ENCODE measurements around the gene RNF126.
"Not testable (repeated sequence)": the region's sequence is repeated elsewhere in the genome, so short reads cannot be mapped to it uniquely, and the experiment has no call there.

RNF126 gene

DNA sequence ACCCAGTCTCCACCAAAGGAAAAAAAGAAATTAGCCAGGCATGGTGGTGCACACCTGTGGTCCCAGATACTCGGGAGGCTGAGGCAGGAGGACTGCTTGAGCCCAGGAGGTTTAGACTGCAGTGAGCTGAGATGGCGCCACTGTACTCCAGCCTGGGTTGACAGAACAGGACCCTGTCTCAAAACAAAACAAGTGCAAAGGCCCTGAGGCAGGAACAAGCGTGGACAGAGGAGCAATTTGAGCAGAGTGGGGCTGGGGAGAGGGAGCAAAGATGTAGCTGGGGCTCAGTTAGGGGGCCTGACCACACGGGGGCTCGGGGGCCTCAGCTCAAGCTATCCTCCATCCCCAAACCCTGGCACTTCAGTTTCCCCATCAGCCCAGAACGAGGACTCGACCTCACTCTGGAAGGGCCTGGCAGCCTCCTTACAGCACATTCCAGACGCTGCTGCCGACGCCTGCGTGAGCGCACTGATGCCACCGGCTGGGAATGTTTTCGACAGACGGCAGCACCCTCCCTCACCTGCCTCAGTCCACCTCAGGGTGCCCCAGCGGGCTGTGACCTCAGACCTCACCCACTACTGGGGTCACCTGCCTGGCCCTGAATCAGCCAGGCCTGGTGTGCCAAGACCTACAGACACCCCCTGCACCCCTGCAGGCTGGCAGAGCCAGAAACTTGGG is 27.9 kb downstream of the RNF126 start:
- DNase-seq (ENCODE audit: extremely low spot score): no peak
- POLR2A ChIA-PET: no interaction called here
- no peak for TF ChIP-seq CTCF (IDR thresholded peaks at IDR 0.05; ENCODE audit: control extremely low read depth, extremely low read depth, low read depth, missing control alignments)
- CTCF ChIA-PET: no interaction called here

- ChIA-PET CTCF (interaction anchor here (1.0 kb wide), 1 partner anchor 29 kb away, joined by 3 read pairs; the partner anchor contains the start of gene RNF126), POLR2A (interaction anchor here (0.7 to 1.0 kb wide), 2 partner anchors 17 to 46 kb away, joined by 3 read pairs; no protein-coding TSS in a partner anchor)
- no peak for TF ChIP-seq CTCF (IDR thresholded peaks at IDR 0.05; ENCODE audit: control extremely low read depth, extremely low read depth, low read depth, missing control alignments)
- DNase-seq (ENCODE audit: extremely low spot score): no peak
Measured at GRCh38 chr19:633786-634639, 29.0 kb downstream of the RNF126 start.

GRCh38 chr19:633068-633785 is 29.8 kb downstream of the RNF126 start, which contains the start of gene POLRMT:
TSS of gene POLRMT (minus strand) at chr19:633537. CDS start at chr19:633512, 25 bp downstream.
- POLR2A ChIA-PET: interaction anchor here (1.0 kb wide), 1 partner anchor 47 kb away, joined by 3 read pairs; no protein-coding TSS in a partner anchor
- DNase-seq (ENCODE audit: extremely low spot score): peak; percentile 100
- CTCF ChIA-PET: interaction anchor here (1.0 kb wide), 1 partner anchor 30 kb away, joined by 3 read pairs; the partner anchor contains the start of gene RNF126
- no peak for TF ChIP-seq CTCF (IDR thresholded peaks at IDR 0.05; ENCODE audit: control extremely low read depth, extremely low read depth, low read depth, missing control alignments)

- DNase-seq (ENCODE audit: extremely low spot score): peak; percentile 76
- ChIA-PET POLR2A (no interaction called here), CTCF (no interaction called here)
- TF ChIP-seq CTCF (IDR thresholded peaks at IDR 0.05; ENCODE audit: control extremely low read depth, extremely low read depth, low read depth, missing control alignments): no peak
Measured at GRCh38 chr19:632579-633067, 30.4 kb downstream of the RNF126 start.

GRCh38 chr19:629961-630714 is 32.9 kb downstream of the RNF126 start:
- ChIA-PET POLR2A (no interaction called here), CTCF (interaction anchor here (1.6 kb wide), 1 partner anchor 99 kb away, joined by 3 read pairs; no protein-coding TSS in a partner anchor)
- DNase-seq (ENCODE audit: extremely low spot score): no peak
- TF ChIP-seq CTCF (IDR thresholded peaks at IDR 0.05; ENCODE audit: control extremely low read depth, extremely low read depth, low read depth, missing control alignments): no peak

GRCh38 chr19:629515-629914 is 33.5 kb downstream of the RNF126 start:
- DNase-seq (ENCODE audit: extremely low spot score); POLR2A ChIA-PET: not testable (repeated sequence)
- CTCF ChIA-PET: interaction anchor here (1.6 kb wide), 1 partner anchor 99 kb away, joined by 3 read pairs; no protein-coding TSS in a partner anchor
